ENCODE data around the gene HMCES. TPM values are rescaled to one million over a fixed set of nuclear protein-coding genes. Genes with fewer than 3 reads are reported as not detected.

Gene HMCES
- total and polyA plus RNA-seq, 2 donors (not counting 1 experiment from before 2014, with no cell fraction given) = 22.5 to 35.6 TPM

GRCh38 chr3:129343643-129344360, 65.1 kb downstream of the HMCES start:
- Histone ChIP-seq H3K9ac (ENCODE audit: low read length) (peak overlapping the region; percentile 29), H4K20me1 (ENCODE audit: control insufficient read depth, insufficient read depth, low read length, poor library complexity, severe bottlenecking) (no peaks in the 10 kb centered on the region), H3K27ac (ENCODE audit: low read length in 2 of 2) (no peak overlapping the region), H2AFZ (ENCODE audit: insufficient read depth, low read depth, low read length, poor library complexity, severe bottlenecking) (peak overlapping the region; percentile 68), H3K4me2 (replicated peaks; ENCODE audit: low read depth, low read length, poor library complexity, severe bottlenecking) (peak overlapping the region; percentile 74), H3K9me3 (ENCODE audit: control extremely low read depth in 1 of 3, control insufficient read depth in 2 of 3, insufficient read depth in 1 of 3, low read length in 2 of 3) (peaks cover 0 to 5% (median 0%) of the 10 kb centered on the region in 3 donors), H3K36me3 (replicated peaks in 1 of 2; ENCODE audit: control extremely low read depth in 1 of 2, control insufficient read depth in 1 of 2, extremely low read depth in 1 of 2, insufficient read depth in 2 of 2, low read length in 1 of 2) (no peaks in the 10 kb centered on the region), H3K27me3 (replicated peaks in 1 of 4; ENCODE audit: control extremely low read depth in 1 of 4, control insufficient read depth in 3 of 4, insufficient read depth in 4 of 4, low read length in 3 of 4) (peaks cover 0 to 44% (median 12%) of the 10 kb centered on the region in 4 experiments), H3K4me1 (ENCODE audit: control insufficient read depth in 2 of 2, insufficient read depth in 2 of 2, low read length in 2 of 2) (peaks cover 12% of the 10 kb centered on the region in 2 donors), H3K79me2 (ENCODE audit: control insufficient read depth, insufficient read depth, low read length) (no peaks in the 10 kb centered on the region), H3K4me3 (ENCODE audit: control extremely low read depth in 1 of 5, extremely low read depth in 1 of 5, insufficient read depth in 1 of 5, low read depth in 2 of 5, low read length in 4 of 5) (peak overlapping the region in 3 of 5 experiments; percentile 15 to 32 (median 23))
- Mint-ChIP-seq H3K4me1 (peaks cover 7% of the 10 kb centered on the region), H3K27ac (no peak overlapping the region), H3K9me3 (ENCODE audit: insufficient read depth) (no peaks in the 10 kb centered on the region), H3K4me3 (peak overlapping the region; percentile 75), H3K27me3 (peaks cover 23% of the 10 kb centered on the region)
- DNase-seq = peak; percentile 59
- ChIA-PET POLR2A (no interaction called here), CTCF (interaction anchor here (1.0 kb wide), 1 partner anchor 15 kb away, joined by 4 read pairs; no protein-coding TSS in a partner anchor)
- peak; percentile 68 for ATAC-seq (ENCODE audit: low read depth)
- 14% methylated on average over 39 of the region's 39 CpGs for WGBS (ENCODE audit: insufficient coverage)
- intact Hi-C loops (cut with micrococcal nuclease) = no loop called here
- TF ChIP-seq CTCF (IDR thresholded peaks at IDR 0.05) = peak; percentile 66
- no peak for TF ChIP-seq EZH2 (IDR thresholded peaks at IDR 0.05; ENCODE audit: borderline replicate concordance, insufficient read depth, low read depth, low read length, poor library complexity, severe bottlenecking)

Measured in B cell (primary cell).